Measurements from ENCODE around the gene JRKL.
"Not testable (repeated sequence)": the region's sequence is repeated elsewhere in the genome, so short reads cannot be mapped to it uniquely, and the experiment has no call there.

JRKL gene

DNA sequence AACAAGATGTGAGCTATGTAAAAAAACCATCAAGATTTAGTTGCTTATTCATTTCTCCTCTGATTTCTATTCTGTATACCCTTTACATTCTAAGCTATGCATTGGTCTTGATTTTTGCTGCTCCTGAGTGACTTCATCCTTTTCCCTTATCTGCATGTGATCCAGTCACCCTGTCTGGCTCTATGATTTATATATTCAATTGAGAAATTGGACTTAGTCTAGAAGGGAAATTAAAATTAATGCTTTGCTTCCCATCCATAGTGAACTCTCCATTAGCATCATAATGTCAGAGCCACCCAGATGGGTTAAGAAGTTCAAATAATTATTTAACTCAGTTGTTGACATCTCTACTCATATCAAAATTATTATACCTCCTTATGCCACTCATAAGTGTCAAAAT lies 5.0 kb downstream of the JRKL start:
- no peak for DNase-seq

DNA sequence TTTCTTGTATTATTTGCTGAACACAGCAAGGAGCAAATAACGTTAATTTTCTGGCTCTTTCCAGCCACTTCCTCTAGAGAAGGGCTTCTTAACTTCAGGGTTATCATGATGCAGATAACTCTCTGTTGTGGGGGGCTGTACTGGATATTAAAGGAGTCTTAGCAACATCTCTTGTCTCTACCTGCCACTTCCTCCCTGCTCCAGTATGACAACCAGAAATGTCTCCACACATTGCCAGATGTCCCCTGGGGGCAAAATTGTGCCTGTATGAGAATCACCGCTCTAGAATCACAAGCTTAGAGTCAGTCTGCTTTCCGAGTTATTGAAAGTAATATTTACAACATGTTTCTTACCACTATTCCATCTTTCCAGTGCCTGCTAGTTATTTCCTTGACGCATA lies 6.8 kb downstream of the JRKL start:
- DNase-seq: no peak

DNA sequence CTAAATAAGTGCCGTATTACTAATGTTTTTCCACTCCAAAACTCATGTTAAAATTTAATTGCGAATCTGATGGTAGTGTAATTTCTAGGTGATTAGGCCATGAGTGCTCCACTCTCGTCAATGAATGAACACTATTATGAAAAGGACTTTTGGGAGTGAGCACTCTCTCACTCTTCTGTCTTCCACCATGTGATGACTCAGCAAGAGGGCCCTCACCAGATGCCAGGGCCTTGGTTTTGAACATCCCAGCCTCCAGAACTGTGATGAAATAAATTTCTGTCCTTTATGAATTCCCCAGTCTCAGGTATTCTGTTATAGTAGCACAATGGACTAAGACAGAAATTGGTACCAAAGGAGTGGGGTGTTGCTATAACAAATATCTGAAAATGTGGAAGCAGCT lies 8.1 kb downstream of the JRKL start:
- no peak for DNase-seq

GRCh38 chr11:96400697-96401096 lies 10.9 kb downstream of the JRKL start:
- no peak for DNase-seq

DNA sequence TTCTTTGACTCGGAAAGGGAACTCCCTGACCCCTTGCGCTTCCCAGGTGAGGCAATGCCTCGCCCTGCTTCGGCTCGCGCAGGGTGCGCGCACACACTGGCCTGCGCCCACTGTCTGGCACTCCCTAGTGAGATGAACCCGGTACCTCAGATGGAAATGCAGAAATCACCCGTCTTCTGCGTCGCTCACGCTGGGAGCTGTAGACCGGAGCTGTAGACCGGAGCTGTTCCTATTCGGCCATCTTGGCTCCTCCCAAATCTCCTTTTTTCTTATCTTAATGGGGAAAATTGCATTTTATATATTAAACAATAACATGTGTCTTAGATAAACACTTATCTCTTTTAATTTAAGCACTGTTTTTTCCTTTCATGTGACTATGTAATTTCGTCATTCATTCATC lies 21.6 kb downstream of the JRKL start:
- DNase-seq: not testable (repeated sequence)

- no peak for DNase-seq
Observed at GRCh38 chr11:96412761-96413381, 23.1 kb downstream of the JRKL start.

DNA sequence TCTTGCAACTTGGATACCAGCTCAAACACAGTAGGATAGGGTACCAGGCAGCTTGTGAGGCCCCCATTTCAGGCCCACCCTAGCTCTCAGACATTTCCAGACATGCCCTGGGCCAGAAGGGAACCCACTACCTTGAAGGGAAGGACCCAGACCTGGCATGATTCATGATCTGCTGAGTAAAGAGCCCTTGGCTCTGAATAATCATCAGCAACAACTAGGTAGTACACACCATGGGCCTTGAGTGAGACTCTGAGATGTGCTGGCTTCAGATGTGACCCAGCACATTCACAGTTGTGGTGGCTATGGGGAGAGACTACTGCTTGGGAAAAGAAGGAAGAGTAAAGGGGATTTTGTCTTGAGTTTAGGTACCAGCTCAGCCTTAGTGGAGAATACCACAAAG lies 23.6 kb downstream of the JRKL start:
- no peak for DNase-seq

DNA sequence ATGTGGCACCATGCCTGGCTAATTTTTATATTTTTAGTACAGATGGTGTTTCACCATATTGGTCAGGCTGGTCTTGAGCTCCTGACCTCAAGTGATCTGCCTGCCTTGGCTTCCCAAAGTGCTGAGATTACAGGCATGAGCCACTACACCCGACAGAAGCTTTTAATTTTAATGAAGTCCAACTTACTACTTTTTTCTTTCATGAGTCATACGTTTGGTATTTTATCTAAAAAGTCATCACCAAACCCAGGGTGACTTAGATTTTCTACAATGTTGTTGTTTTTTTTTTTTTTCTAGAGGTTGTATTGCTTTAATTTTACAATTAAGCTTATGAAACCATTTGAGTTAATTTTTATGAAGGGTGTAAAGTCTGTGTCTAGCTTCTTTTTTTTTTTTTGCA lies 34.9 kb downstream of the JRKL start:
- no peak for DNase-seq

DNA sequence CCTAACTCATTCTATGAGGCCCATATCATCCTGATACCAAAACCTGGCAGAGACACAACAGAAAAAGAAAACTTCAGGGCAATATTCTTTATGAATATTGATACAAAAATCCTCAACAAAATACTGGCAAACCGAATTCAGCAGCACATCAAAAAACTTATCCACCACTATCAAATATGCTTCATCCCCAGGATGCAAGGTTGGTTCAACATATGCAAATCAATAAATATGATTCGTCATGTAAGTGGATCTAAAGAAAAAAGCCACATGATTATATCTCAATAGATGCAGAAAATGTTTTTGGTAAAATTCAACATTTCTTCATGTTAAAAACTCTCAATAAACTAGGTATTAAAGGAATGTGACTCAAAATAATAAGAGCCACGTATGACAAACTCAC lies 40.9 kb downstream of the JRKL start:
- no peak for DNase-seq

DNA sequence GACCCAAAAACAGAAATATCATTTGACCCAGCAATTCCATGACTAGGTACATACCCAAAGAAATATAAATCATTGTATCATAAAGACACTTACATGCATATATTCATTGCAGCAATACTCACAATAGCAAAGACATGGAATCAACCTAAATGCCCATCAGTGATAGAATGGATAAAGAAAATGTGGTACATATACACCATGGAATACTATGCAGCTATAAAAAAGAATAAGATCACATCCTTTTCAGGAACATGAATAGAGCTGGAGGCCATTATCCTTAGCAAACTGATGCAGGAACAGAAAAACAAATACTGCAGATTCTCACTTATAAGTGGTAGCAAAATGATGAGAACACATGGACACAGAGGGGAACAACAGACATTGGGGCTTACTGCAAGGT lies 42.8 kb downstream of the JRKL start:
- not testable (repeated sequence) for DNase-seq
